Subcutaneous preadipocyte (primary cell): ENCODE data around the gene CEP295NL. TPM values are rescaled to one million over a fixed set of nuclear protein-coding genes. Genes with fewer than 3 reads are reported as not detected.

ENCODE experiments used
- total RNA-seq: library from RNA; depleted of rRNA; stranded (reverse); fragments of >200 nt; gene quantifications from 2 replicates; pipeline ENCODE4 v1.2.3, GENCODE V29; 2012

The CEP295NL gene
- total RNA-seq = 2.9 and 3.7 TPM in 2 replicates

GRCh38 chr17:78903101-78903779, at the start of gene CEP295NL:
Gene CEP295NL (minus strand): TSS chr17:78903201. CDS start chr17:78901828, 1,373 bp downstream.

GRCh38 chr17:78925234-78925633, 22.2 kb upstream of the CEP295NL start, which contains the start of gene TIMP2:
Gene TIMP2 (minus strand): TSS chr17:78925387. CDS start chr17:78925088, 299 bp downstream.

GRCh38 chr17:78840780-78841611, 62.0 kb downstream of the CEP295NL start, which contains the start of gene USP36:
Gene USP36 (minus strand): TSS chr17:78840814. CDS start chr17:78836363, 4,451 bp downstream.

Other genes starting within 250 kb of the CEP295NL start
- 9.9 and 11.9 TPM in 2 replicates for gene CYTH1, start 120.9 kb downstream of the CEP295NL start, total RNA-seq
- 29.8 and 43.6 TPM in 2 replicates for gene USP36, start 62.4 kb downstream of the CEP295NL start, total RNA-seq
- gene TIMP2, start 22.2 kb upstream of the CEP295NL start, total RNA-seq = 99.7 and 129 TPM in 2 replicates
- 211 and 369 TPM in 2 replicates for gene LGALS3BP, start 76.7 kb upstream of the CEP295NL start, total RNA-seq
- 55.5 and 67.2 TPM in 2 replicates for gene CANT1, start 106.6 kb upstream of the CEP295NL start, total RNA-seq
- gene C1QTNF1, start 121.0 kb upstream of the CEP295NL start, total RNA-seq = 27.2 and 40.8 TPM in 2 replicates
- gene ENGASE, start 171.6 kb upstream of the CEP295NL start, total RNA-seq = 7.7 and 12.5 TPM in 2 replicates